GM19467 (cell line): ENCODE measurements around the gene JAKMIP1.
"Not testable (repeated sequence)": the region's sequence is repeated elsewhere in the genome, so short reads cannot be mapped to it uniquely, and the experiment has no call there.

Source experiments
- ATAC-seq: cut with Tn5 transposase; IDR thresholded peaks from one replicate; pipeline ENCODE4 v1.9.1; 2021; ENCODE audit warnings: mild to moderate bottlenecking, moderate library complexity; ENCODE audit not compliant: unreplicated experiment

JAKMIP1 gene

DNA sequence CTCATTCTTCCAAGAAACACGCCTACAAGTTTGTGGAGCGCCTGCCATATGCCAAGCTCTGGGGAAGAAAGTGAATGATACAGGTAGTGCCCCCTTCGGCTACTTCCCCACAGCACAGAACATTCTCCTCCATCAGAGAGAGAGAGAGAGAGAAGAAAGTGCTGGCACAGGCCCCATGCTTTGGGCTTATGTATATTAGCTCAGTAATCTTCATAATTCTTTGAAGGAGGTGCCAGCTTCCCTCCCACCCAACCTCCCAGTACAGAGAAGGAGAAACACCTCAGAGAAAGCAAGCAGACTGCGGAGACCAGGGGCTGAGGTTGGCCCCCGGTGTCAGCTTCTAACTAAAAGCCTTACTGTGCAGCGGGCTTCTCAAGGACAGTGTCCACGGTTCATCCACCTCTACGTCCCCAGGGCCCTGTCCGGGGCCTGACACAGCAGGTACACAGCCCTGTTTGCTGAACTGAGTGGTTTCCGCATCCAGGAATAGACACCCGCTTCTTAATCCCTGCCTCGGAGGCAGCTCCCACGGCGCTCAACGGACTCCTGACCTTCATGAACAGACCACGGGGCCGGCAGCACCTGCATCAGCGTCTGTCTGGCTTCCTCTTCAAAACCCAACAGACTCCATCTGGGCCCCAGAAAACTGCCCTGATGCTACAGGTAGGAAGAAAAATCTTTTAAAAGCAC, 50.2 kb downstream of the JAKMIP1 start:
- no peak for ATAC-seq

DNA sequence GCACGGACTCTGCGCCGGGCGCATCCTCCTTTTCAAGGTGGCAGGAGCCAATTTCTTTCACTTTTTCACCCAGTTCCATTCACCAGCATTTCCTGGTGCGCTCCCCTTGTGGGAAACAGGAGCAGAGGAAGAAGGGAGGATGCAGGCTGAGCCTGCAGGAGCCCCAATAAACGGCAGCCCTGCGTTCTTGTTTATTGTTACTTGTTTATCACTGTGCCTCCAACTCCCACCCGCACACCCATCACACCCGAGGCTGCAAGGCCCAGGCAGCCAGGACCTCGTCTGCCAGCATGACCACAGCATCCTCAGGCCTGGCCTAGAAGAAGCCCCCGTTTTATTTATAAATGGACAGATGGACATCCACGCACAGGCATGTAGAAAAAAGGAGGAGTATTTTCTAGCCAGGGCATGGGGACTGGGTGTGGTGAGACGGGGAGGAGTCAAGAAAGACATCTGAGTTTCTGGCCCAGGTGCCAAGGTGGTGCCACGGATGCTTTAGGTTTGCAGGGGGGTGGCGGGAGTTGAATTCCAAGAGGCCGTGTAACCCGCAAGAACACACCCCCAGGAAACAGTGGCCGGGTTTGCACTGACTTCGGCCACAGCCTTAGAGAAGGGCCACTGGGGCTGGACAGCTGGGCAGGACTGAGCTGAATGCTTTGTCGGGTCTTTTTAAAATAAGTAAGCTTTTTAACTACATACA, 51.7 kb downstream of the JAKMIP1 start:
- no peak for ATAC-seq

- no peak for ATAC-seq
Measured at GRCh38 chr4:6147441-6147840, 52.9 kb downstream of the JAKMIP1 start.

DNA sequence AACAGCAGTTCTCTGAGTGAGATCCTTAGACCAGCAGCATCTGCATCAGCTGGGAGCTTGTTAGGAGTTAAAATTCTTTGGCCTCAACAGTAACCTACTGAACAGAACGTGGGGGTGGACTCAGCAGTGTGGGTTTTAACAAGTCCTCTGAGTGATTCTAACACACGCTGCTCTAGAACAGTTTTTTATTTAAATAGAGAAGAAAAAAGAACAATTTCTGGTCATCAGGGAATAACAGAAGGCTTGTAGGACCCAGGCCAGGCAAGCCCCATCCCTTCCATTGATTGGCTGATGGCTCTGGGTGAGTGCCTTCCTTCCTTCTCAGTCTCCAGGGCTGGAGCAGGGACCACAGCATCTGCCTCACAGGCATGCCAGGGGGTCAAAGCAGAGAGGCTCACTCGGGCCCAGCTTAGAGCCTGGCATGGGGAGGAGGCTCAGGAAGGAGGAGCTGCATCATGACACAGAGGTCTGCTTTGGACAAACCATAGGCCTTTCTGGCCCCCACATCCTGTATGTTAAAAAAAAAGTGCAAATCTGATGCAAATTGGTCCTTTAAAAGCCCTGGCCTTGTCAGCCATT, 56.7 kb downstream of the JAKMIP1 start:
- no peak for ATAC-seq

- ATAC-seq, result no peak
Measured at GRCh38 chr4:6142935-6143602, 57.3 kb downstream of the JAKMIP1 start.

DNA sequence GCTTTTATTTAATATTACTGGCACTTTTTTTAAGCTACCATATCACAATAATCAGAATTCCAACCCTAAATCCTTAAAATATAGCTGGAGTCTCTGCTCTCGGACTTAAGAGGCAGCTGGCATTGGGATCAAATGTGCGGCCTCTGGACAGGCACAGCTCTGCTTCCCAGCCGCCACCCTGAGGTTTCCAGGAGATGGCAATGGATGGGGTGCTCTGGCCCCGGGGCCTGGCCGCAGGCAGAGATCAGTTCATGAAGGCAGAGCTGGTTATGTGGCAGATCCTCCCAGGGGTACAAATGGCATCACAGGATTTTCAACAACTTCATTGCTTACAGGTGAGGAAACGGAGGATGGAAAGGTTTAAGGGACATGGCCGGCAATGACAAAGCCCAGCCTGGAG, 57.8 kb downstream of the JAKMIP1 start:
- no peak for ATAC-seq

GRCh38 chr4:6141554-6141953, 58.8 kb downstream of the JAKMIP1 start:
- ATAC-seq, result no peak

- ATAC-seq, result not testable (repeated sequence)
Measured at GRCh38 chr4:6141021-6141420, 59.3 kb downstream of the JAKMIP1 start.

GRCh38 chr4:6137747-6138135, 62.6 kb downstream of the JAKMIP1 start:
- no peak for ATAC-seq

GRCh38 chr4:6137027-6137746, 63.2 kb downstream of the JAKMIP1 start:
- no peak for ATAC-seq

DNA sequence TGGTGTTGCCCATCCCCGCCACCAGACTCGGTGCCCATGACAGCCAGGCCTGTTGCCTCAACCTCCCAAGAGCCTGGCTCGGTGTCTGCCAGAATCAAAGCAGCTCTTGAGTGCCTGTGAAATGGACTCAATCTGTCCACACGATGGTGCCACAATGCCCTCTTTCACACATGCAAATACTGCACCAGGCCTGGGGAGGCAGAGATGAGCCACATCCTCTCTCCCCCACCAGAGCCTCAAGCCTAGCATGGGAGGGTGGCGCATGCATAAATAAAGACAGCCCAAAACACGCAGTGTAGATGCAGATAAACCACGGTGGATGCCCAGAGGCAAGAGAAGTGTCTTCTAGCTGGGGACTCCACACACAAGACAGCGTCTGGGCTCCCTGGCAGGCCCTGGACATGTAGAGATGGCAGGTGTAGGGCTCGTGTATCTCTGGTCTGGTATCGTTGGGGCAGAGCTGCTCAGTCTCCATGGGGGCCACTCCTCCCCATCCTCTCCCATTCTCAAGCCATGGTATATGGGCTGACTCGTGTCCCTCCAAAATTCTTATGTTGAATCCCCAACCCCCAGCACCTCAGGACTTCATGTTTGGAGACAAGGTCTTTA, 65.6 kb downstream of the JAKMIP1 start:
- ATAC-seq, result peak; percentile 79

GRCh38 chr4:6132716-6133115, 67.6 kb downstream of the JAKMIP1 start:
- ATAC-seq, result no peak

DNA sequence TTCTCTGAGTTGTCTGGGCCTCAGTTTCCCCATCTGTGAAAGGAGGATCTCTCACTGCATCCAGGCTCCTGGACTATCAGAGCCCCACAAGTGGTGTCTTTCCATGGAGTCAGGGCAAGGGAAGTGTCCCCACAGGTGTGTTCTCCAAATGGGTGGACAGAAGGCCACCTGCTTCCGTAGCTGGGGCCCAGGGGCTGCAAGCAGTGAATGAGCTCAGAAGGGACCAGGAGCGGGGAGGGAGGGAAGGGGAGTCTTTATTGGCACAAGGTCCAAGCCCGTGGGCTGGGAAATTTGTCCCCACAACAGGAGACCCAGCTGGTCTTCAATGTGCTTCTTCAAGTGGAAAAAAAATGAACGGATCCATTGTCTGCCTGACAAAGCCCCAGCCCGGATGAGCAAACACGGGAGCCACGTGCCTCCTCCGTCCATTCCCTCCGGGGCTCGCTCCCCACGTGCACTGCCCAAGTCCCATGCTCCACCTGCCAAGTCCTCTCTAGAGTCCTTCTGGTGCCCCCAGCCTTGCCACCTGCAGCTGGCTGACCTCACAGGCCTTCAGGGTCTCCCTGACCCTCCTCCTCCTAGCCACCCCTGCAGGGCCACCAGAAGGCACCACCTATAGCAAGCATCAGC, 72.0 kb downstream of the JAKMIP1 start:
- ATAC-seq, result no peak

- ATAC-seq, result no peak
Measured at GRCh38 chr4:6126971-6127745, 73.2 kb downstream of the JAKMIP1 start.

GRCh38 chr4:6125103-6125651, 75.2 kb downstream of the JAKMIP1 start:
- no peak for ATAC-seq

GRCh38 chr4:6124386-6125102, 75.8 kb downstream of the JAKMIP1 start:
- ATAC-seq, result no peak

- ATAC-seq, result no peak
Measured at GRCh38 chr4:6123976-6124375, 76.4 kb downstream of the JAKMIP1 start.

DNA sequence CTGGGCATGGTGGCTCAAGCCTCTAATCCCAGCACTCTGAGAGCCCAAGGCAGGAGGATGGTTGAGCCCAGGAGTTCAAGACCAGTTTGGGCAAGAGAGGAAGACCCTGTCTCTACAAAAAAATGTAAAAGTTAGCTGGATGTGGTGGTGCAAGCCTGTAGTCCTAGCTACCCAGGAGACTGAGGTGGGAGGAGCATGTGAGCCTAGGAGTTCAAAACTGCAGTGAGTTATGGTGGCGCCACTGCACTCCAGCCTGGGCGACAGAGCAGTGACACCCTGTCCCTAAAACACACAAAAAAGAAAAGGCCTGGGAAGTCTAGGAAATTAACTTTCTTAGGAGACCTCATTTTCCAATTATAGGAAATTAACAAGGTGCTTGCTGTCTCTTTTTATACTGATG, 76.8 kb downstream of the JAKMIP1 start:
- no peak for ATAC-seq

GRCh38 chr4:6123116-6123515, 77.2 kb downstream of the JAKMIP1 start:
- no peak for ATAC-seq
